NCI-H146 treated with DMSO at 0.1 percent for 48 hours (cell line): Measurements from ENCODE around the gene REV1.
"Not testable (repeated sequence)": the region's sequence is repeated elsewhere in the genome, so short reads cannot be mapped to it uniquely, and the experiment has no call there.

ENCODE experiments used
- DNase-seq: peaks from one replicate; lab custom pipeline; 2025; ENCODE audit not compliant: unreplicated experiment; lab: John Stamatoyannopoulos, UW

REV1 gene

DNA sequence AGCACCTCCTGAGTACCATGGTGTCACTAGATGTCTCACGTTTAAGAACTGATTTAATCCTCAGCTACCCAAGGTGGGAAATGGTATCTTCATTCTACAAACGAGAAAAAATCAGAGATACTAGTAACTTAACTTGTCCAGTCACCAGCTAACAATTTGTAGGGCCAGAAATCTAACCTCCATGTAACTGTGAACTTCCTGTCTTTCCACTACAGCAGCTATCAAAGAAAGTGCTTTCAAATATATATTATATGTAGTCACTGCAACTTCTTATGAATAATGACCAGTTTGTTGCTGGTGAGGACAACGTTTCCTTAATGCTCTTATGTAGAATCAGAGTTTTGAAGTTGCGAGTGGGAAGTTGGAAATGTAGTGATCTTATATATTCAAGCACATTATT lies 1.9 kb downstream of the REV1 start:
- no peak for DNase-seq

- DNase-seq = no peak
Observed at GRCh38 chr2:99485824-99486223, 4.0 kb downstream of the REV1 start.

DNA sequence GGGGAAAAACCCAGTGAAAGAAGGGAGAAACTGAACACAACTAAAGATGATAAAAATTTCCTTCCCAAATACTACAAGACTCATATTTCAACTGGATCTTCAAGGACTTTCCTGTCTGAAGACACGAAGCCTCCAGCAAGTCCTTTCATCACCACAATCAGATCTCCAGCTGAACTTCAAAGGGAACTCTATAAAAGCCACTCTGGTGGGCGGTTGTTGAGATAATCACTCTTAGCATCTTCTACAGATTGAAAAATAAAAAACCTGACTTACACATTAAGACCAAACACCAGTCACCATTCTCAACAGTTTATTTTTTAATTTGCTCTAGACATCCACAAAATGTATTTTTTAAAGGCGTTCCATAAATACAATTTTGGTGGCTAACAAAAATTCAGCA lies 4.4 kb downstream of the REV1 start:
- no peak for DNase-seq

GRCh38 chr2:99484205-99484604 lies 5.6 kb downstream of the REV1 start:
- DNase-seq = no peak

DNA sequence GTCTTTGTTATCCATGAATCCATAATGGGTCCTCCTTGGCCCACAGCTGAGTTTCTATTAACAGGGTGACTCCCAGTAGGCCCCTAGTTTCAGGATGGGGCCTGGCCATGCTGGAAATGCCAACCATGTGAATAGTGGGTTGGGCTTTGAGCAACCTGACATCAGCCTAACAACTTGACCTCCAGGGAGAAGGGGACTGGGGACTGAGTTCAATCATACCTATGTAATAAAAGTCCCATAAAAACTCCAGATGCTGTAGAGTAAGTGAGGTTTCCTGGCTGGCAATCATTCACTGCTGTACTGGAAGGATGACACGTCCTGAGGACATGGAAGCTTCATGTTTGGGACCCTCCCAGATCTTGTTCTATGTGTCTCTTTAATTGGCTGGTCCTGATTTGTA lies 7.9 kb downstream of the REV1 start:
- no peak for DNase-seq

GRCh38 chr2:99481527-99481926 lies 8.3 kb downstream of the REV1 start:
- no peak for DNase-seq

- DNase-seq = no peak
Observed at GRCh38 chr2:99480390-99480789, 9.4 kb downstream of the REV1 start.

DNA sequence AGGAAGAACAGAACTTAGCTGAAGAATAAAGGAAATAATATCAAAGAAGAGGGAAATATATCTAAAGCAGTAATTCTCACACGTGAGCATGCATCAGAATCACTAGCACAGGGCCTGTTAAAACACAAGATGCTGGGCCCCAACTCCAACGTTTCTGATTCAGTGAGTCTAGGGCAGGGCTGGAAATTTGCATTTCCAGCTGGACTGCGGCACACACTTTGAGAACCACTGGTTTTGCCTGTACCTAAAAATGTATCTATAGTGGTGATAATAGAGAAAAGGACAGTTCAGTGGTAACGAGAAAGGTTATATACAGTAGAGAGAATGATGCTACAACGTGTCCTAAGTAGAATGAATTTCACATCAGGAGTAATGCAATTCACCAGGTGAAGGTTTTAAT lies 11.2 kb downstream of the REV1 start:
- no peak for DNase-seq

GRCh38 chr2:99477054-99477453 lies 12.8 kb downstream of the REV1 start:
- no peak for DNase-seq

DNA sequence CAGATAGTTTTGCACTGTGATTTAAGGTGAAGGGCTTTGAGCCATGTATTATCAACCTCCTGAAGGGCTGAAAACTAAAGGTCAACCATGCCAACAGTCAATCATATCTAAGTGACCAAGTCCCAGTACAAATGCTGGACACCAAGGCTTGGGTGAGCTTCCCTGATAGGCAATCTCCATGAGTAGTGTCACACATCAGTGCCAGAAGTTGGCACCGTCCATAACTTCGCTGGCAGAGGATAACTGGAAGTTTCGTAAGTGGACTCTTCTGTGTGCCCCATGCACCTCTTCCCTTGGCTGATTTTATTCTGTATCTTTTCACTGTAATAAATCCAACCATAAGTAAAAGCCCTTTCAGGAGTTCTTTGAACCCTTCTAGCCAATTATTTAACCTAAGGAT lies 13.2 kb downstream of the REV1 start:
- DNase-seq = no peak

DNA sequence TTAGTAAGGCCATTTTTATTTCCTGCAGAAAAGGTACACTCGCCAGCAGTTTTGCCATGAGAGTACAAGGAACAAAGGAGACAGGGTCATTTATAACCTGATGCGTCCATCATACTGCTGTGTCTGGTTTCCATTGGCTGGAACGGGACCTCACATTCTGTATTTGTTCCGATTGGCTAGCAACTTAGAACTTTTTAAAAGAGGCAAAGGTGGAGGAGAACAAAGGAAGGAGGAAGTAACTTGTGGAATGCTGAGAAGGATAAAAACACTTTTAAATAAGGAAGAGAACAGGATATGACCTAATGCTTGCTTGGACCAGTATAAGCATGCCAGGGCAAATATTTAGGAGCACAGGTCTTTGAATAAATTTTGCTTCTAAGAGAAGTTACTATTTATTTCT lies 14.7 kb downstream of the REV1 start:
- DNase-seq = not testable (repeated sequence)

DNA sequence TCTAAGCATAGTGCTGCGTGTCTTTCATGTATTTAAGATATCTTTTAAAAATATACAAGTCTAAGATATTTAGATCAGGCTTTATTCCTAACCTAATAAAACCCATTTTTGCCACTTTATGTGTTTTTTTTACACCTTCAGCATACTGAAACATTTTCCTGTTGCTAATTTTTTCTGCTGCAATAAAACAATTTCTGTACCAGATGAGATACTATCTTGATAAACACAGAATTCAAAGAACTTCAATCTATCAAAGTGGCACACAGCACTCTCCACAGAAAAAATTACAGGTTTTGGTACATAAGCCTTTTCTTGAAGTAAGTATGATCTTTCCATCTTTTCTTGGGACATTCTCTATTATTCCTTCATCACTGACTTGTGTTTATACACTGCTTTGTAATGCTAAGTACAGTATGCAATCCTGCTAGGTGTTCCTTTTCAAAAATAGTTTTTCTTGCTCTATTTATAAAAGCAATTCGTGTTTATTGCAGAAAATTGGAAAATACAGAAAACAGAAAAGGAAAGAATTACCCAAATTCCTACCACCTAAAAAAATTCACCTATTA lies 16.2 kb downstream of the REV1 start:
- no peak for DNase-seq

- DNase-seq = no peak
Observed at GRCh38 chr2:99472600-99472960, 17.2 kb downstream of the REV1 start.

GRCh38 chr2:99471654-99472599 lies 17.9 kb downstream of the REV1 start:
- peak; percentile 87 for DNase-seq

GRCh38 chr2:99470957-99471356 lies 18.9 kb downstream of the REV1 start:
- no peak for DNase-seq

- DNase-seq = not testable (repeated sequence)
Observed at GRCh38 chr2:99470459-99470858, 19.4 kb downstream of the REV1 start.

- DNase-seq = no peak
Observed at GRCh38 chr2:99469394-99469793, 20.4 kb downstream of the REV1 start.

DNA sequence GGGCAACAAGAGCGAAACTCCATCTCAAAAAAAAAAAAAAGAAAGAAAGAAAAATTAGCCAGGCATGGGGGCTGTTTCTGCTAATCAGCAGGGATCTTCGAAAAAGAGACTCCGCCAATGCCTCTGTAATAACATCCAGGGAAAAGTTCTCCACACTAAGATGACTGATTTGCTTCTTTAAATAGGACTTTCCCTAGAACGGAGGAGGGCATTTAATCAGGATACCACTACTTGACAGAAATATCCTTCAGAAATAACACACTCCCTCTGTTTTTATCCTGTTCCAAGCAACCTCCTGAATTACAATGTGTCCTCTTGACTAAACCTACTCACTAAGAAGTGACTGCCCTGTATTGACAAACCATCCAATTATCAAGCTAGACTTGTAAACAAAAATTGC lies 21.7 kb downstream of the REV1 start:
- DNase-seq = no peak

- DNase-seq = no peak
Observed at GRCh38 chr2:99467390-99467789, 22.4 kb downstream of the REV1 start.

DNA sequence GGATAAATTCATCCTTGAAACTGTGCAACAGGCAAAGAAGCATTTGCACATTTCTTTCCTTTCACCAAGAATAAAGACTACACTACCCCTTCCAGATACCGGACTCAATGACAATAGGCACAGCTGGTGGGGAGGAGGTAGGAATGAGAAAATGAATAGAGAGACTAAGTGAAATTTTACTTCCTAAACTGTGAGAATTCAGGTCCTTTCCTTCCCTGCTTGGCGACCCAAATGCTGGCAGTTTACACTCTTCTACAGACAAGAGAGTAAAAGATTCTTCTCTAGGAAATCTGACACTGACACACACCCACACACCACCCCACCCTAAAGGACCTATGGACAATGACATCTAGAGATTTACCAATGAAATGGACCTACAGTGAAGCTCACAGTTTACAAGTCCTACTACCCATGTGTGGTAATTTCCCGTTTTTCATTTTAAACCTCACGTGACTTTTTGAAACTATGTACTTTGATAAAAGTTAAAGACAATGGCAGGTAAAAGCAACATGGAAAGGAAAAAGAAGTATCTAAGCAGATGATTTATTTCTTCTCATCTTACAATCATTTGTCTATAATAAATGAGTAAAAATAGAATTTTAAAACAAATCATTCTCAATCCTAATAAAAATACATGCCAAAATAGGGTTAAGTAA lies 27.9 kb downstream of the REV1 start:
- DNase-seq = no peak

DNA sequence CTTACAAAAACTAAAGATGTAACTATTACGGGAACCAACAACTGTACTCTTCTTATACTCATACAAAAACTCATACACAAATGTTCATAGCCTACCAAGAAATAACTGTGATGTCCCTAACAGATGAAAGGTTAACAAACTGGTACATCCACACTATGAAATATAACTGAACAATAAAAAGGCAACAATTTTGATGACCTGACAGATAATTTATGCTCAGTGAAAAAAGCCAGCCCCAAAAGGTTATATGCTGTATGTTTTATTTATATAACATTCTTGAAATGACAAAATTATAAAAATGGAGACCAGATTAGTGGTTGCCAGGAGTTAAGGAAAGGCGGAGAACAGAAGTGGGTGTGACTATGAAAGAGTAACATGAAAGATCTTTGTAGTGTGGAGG lies 31.3 kb downstream of the REV1 start:
- no peak for DNase-seq

DNA sequence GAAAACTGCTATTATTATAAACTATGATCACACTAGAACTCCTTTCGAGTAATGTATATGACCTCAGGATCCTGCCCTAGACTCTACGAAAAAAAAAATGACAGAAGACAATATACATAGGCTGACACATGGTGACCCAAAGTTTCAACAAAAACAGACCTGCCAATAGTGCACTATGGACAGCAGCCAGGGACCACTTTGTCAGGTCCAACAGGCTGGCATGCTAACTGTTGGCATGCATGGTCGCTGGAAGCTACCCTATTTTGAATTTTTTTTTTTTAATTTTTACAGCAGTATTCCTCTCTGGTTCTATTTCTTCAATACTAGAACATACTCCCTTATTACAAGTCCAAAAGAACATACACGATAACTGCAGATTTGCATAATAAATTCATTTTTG lies 38.1 kb downstream of the REV1 start:
- DNase-seq = no peak
